HG03432 (cell line): ENCODE data around the gene HOXA3.
A peak's percentile ranks its signal among the peaks of the same experiment; 100 is the strongest.

ENCODE experiments used
- ATAC-seq: cut with Tn5 transposase; IDR thresholded peaks from one replicate; pipeline ENCODE4 v1.9.1; 2021; ENCODE audit warnings: mild to moderate bottlenecking, moderate library complexity; ENCODE audit not compliant: unreplicated experiment

Gene HOXA3

GRCh38 chr7:27157702-27158431 lies 5.5 kb upstream of the HOXA3 start:
- ATAC-seq = no peak

- ATAC-seq = no peak
Observed at GRCh38 chr7:27156916-27157701, 4.7 kb upstream of the HOXA3 start.

GRCh38 chr7:27156508-27156898 lies 4.1 kb upstream of the HOXA3 start, which contains the start of gene HOXA7:
Gene HOXA7 (minus strand): TSS chr7:27156675. CDS start chr7:27156545, 130 bp downstream.
- ATAC-seq = no peak

GRCh38 chr7:27155816-27156507 lies 3.6 kb upstream of the HOXA3 start:
- no peak for ATAC-seq

- no peak for ATAC-seq
Observed at GRCh38 chr7:27154901-27155815, 2.8 kb upstream of the HOXA3 start.

GRCh38 chr7:27154369-27154768 lies 2.0 kb upstream of the HOXA3 start:
- no peak for ATAC-seq

- ATAC-seq = no peak
Observed at GRCh38 chr7:27153526-27153925, 1.1 kb upstream of the HOXA3 start.

- no peak for ATAC-seq
Observed at GRCh38 chr7:27152816-27153442, 546 bp upstream of the HOXA3 start.

GRCh38 chr7:27151341-27151930 lies 947 bp downstream of the HOXA3 start:
- ATAC-seq = no peak

GRCh38 chr7:27150568-27151340 lies 1.6 kb downstream of the HOXA3 start:
- ATAC-seq = peak; percentile 93

GRCh38 chr7:27149842-27150567 lies 2.4 kb downstream of the HOXA3 start:
- no peak for ATAC-seq

- no peak for ATAC-seq
Observed at GRCh38 chr7:27148756-27149641, 3.4 kb downstream of the HOXA3 start.

- ATAC-seq = no peak
Observed at GRCh38 chr7:27148031-27148755, 4.2 kb downstream of the HOXA3 start.

GRCh38 chr7:27147199-27148030 lies 5.0 kb downstream of the HOXA3 start, which contains the start of gene HOXA6:
Gene HOXA6 (minus strand): TSS chr7:27147774. CDS start chr7:27147749, 25 bp downstream.
- no peak for ATAC-seq

GRCh38 chr7:27146491-27147198 lies 5.7 kb downstream of the HOXA3 start:
- ATAC-seq = no peak
